Activated CD4-positive, alpha-beta T cell treated with anti-CD3 and anti-CD28 coated beads, Interleukin-2, amount 10 ng/mL, durations not matched to agents 7 days and 5 days (primary cell): ENCODE results near the gene GPR180. TPM values are rescaled to one million over a fixed set of nuclear protein-coding genes. Genes with fewer than 3 reads are reported as not detected.

ENCODE experiments used
- CTCF ChIA-PET: fragments of 350-600 bp; sonication (Branson Sonifier 250); formaldehyde crosslinking; loops from one replicate; lab custom pipeline; 2021; ENCODE audit warnings: antibody characterized with exemption; lab: Charles Lee
- POLR2A ChIA-PET: fragments of 350-600 bp; sonication (Branson Sonifier 250); formaldehyde crosslinking; loops from one replicate; lab custom pipeline; 2021; ENCODE audit warnings: antibody characterized with exemption; lab: Charles Lee
- DNase-seq: peaks from one replicate; pipeline ENCODE4 v3.0.0-alpha.2; 2020
- H3K27ac Mint-ChIP-seq: one replicate; pipeline ENCODE4 v1.8.0; 2021; ENCODE audit warnings: mild to moderate bottlenecking, moderate library complexity, mixed read lengths
- H3K27me3 Mint-ChIP-seq: one replicate; pipeline ENCODE4 v1.8.0; 2021; ENCODE audit warnings: mixed read lengths
- H3K36me3 Mint-ChIP-seq: one replicate; pipeline ENCODE4 v1.8.0; 2021; ENCODE audit warnings: low read depth, mixed read lengths
- H3K4me1 Mint-ChIP-seq: one replicate; pipeline ENCODE4 v1.8.0; 2021; ENCODE audit warnings: mixed read lengths
- H3K4me3 Mint-ChIP-seq: one replicate; pipeline ENCODE4 v1.8.0; 2021; ENCODE audit warnings: mild to moderate bottlenecking, moderate library complexity, mixed read lengths
- H3K9me3 Mint-ChIP-seq: one replicate; pipeline ENCODE4 v1.8.0; 2021; ENCODE audit warnings: mixed read lengths
- total RNA-seq, 2 experiments: library from RNA; stranded (reverse); gene quantifications; one replicate each; pipeline ENCODE4 v1.2.3, GENCODE V29; 2021

Gene GPR180
- 1 to 10 TPM; 6.2 to 6.8 TPM for total RNA-seq

GRCh38 chr13:94601446-94602431, at the start of gene GPR180:
GPR180 (plus strand) TSS chr13:94601857; CDS start chr13:94601928, 71 bp downstream.
- DNase-seq: peak; percentile 95
- peak within 1 kb of the TSS; percentile 87 for H3K27ac Mint-ChIP-seq
- peak within 1 kb of the TSS; percentile 85 for H3K4me3 Mint-ChIP-seq
- peaks cover 42% of the 10 kb centered on the region for H3K4me1 Mint-ChIP-seq
- H3K9me3 Mint-ChIP-seq: peaks cover 10% of the 10 kb centered on the region
- CTCF ChIA-PET: interaction anchor here (1.4 to 1.9 kb wide), 2 partner anchors 10 to 54 kb away, joined by 6 to 7 read pairs; no protein-coding TSS in a partner anchor
- POLR2A ChIA-PET: no interaction called here
- peaks cover 19% of the 10 kb centered on the region for H3K36me3 Mint-ChIP-seq
- no peaks in the 10 kb centered on the region for H3K27me3 Mint-ChIP-seq

- no peak for DNase-seq
- Mint-ChIP-seq H3K4me3 (no peak overlapping the region), H3K27ac (no peak overlapping the region), H3K9me3 (peaks cover 1% of the 10 kb centered on the region), H3K36me3 (peaks cover 3% of the 10 kb centered on the region), H3K4me1 (peaks cover 24% of the 10 kb centered on the region), H3K27me3 (peaks cover 16% of the 10 kb centered on the region)
- ChIA-PET POLR2A (no interaction called here), CTCF (no interaction called here)
Measured at GRCh38 chr13:94552095-94552494, 49.6 kb upstream of the GPR180 start.

- DNase-seq: no peak
- Mint-ChIP-seq H3K27me3 (peaks cover 16% of the 10 kb centered on the region), H3K9me3 (peaks cover 4% of the 10 kb centered on the region), H3K27ac (no peak overlapping the region), H3K4me3 (no peak overlapping the region), H3K36me3 (peaks cover 5% of the 10 kb centered on the region), H3K4me1 (peaks cover 20% of the 10 kb centered on the region)
- POLR2A ChIA-PET: no interaction called here
- CTCF ChIA-PET: interaction anchor here (1.3 to 1.5 kb wide), 2 partner anchors 9 to 31 kb away, joined by 3 read pairs; no protein-coding TSS in a partner anchor
Measured at GRCh38 chr13:94553766-94554165, 47.9 kb upstream of the GPR180 start.

GRCh38 chr13:94556041-94556440, 45.6 kb upstream of the GPR180 start:
- Mint-ChIP-seq H3K36me3 (peaks cover 11% of the 10 kb centered on the region), H3K9me3 (peaks cover 9% of the 10 kb centered on the region), H3K27ac (no peak overlapping the region), H3K4me1 (peaks cover 21% of the 10 kb centered on the region), H3K4me3 (no peak overlapping the region), H3K27me3 (peaks cover 5% of the 10 kb centered on the region)
- ChIA-PET POLR2A (no interaction called here), CTCF (interaction anchor here (0.8 to 1.1 kb wide), 2 partner anchors 11 to 12 kb away, joined by 4 to 6 read pairs; no protein-coding TSS in a partner anchor)
- no peak for DNase-seq

GRCh38 chr13:94556621-94557020, 45.0 kb upstream of the GPR180 start:
- CTCF ChIA-PET: interaction anchor here (1.1 kb wide), 1 partner anchor 11 kb away, joined by 6 read pairs; no protein-coding TSS in a partner anchor
- H3K4me3 Mint-ChIP-seq: no peak overlapping the region

GRCh38 chr13:94557684-94558235, 43.9 kb upstream of the GPR180 start:
- POLR2A ChIA-PET: no interaction called here
- Mint-ChIP-seq H3K36me3 (peaks cover 17% of the 10 kb centered on the region), H3K4me3 (no peak overlapping the region), H3K4me1 (peaks cover 22% of the 10 kb centered on the region), H3K9me3 (peaks cover 9% of the 10 kb centered on the region), H3K27ac (no peak overlapping the region), H3K27me3 (peaks cover under 1% of the 10 kb centered on the region)
- DNase-seq: no peak
- CTCF ChIA-PET: no interaction called here

More at GRCh38 chr13:94556621-94557020, 45.0 kb upstream of the GPR180 start:
- no peak overlapping the region for H3K27ac Mint-ChIP-seq
- H3K36me3 Mint-ChIP-seq: peaks cover 12% of the 10 kb centered on the region
- peaks cover 2% of the 10 kb centered on the region for H3K27me3 Mint-ChIP-seq
- H3K9me3 Mint-ChIP-seq: peaks cover 9% of the 10 kb centered on the region
- POLR2A ChIA-PET: no interaction called here
- peaks cover 22% of the 10 kb centered on the region for H3K4me1 Mint-ChIP-seq
- DNase-seq: no peak

- Mint-ChIP-seq H3K27ac (peak overlapping the region; percentile 21), H3K4me1 (peaks cover 22% of the 10 kb centered on the region), H3K36me3 (peaks cover 20% of the 10 kb centered on the region), H3K4me3 (no peak overlapping the region), H3K27me3 (no peaks in the 10 kb centered on the region), H3K9me3 (peaks cover 9% of the 10 kb centered on the region)
- DNase-seq: peak; percentile 43
- CTCF ChIA-PET: no interaction called here
- POLR2A ChIA-PET: no interaction called here
Measured at GRCh38 chr13:94558716-94559115, 42.9 kb upstream of the GPR180 start.

GRCh38 chr13:94559222-94559795, 42.3 kb upstream of the GPR180 start:
- no peak for DNase-seq
- Mint-ChIP-seq H3K4me1 (peaks cover 22% of the 10 kb centered on the region), H3K9me3 (peaks cover 9% of the 10 kb centered on the region)

GRCh38 chr13:94560116-94560515, 41.5 kb upstream of the GPR180 start:
- Mint-ChIP-seq H3K9me3 (peaks cover 9% of the 10 kb centered on the region), H3K36me3 (peaks cover 20% of the 10 kb centered on the region), H3K4me3 (no peak overlapping the region), H3K27ac (no peak overlapping the region), H3K4me1 (peaks cover 22% of the 10 kb centered on the region), H3K27me3 (no peaks in the 10 kb centered on the region)
- CTCF ChIA-PET: no interaction called here
- DNase-seq: no peak
- POLR2A ChIA-PET: interaction anchor here (0.8 kb wide), 1 partner anchor 18 kb away, joined by 3 read pairs; no protein-coding TSS in a partner anchor

More at GRCh38 chr13:94559222-94559795, 42.3 kb upstream of the GPR180 start:
- H3K36me3 Mint-ChIP-seq: peaks cover 20% of the 10 kb centered on the region
- ChIA-PET CTCF (no interaction called here), POLR2A (no interaction called here)
- no peaks in the 10 kb centered on the region for H3K27me3 Mint-ChIP-seq
- H3K27ac Mint-ChIP-seq: peak overlapping the region; percentile 54
- peak overlapping the region; percentile 3 for H3K4me3 Mint-ChIP-seq

- no peak overlapping the region for H3K27ac Mint-ChIP-seq
- H3K9me3 Mint-ChIP-seq: peaks cover 9% of the 10 kb centered on the region
- DNase-seq: no peak
- H3K27me3 Mint-ChIP-seq: no peaks in the 10 kb centered on the region
- peaks cover 20% of the 10 kb centered on the region for H3K36me3 Mint-ChIP-seq
- no peak overlapping the region for H3K4me3 Mint-ChIP-seq
- CTCF ChIA-PET: interaction anchor here (0.6 to 0.9 kb wide), 3 partner anchors 11 to 130 kb away, joined by 3 read pairs; no protein-coding TSS in a partner anchor
- H3K4me1 Mint-ChIP-seq: peaks cover 22% of the 10 kb centered on the region
- POLR2A ChIA-PET: no interaction called here
Measured at GRCh38 chr13:94561126-94561525, 40.5 kb upstream of the GPR180 start.

GRCh38 chr13:94567581-94567980, 34.1 kb upstream of the GPR180 start:
- no peak overlapping the region for H3K27ac Mint-ChIP-seq
- no peak overlapping the region for H3K4me3 Mint-ChIP-seq
- no peaks in the 10 kb centered on the region for H3K27me3 Mint-ChIP-seq
- POLR2A ChIA-PET: no interaction called here
- DNase-seq: no peak
- no peaks in the 10 kb centered on the region for H3K9me3 Mint-ChIP-seq
- H3K36me3 Mint-ChIP-seq: peaks cover 42% of the 10 kb centered on the region
- H3K4me1 Mint-ChIP-seq: no peaks in the 10 kb centered on the region
- CTCF ChIA-PET: interaction anchor here (0.7 to 1.3 kb wide), 3 partner anchors 11 to 44 kb away, joined by 3 to 6 read pairs (median 5); no protein-coding TSS in a partner anchor

GRCh38 chr13:94568443-94568842, 33.2 kb upstream of the GPR180 start:
- Mint-ChIP-seq H3K4me3 (no peak overlapping the region), H3K27ac (no peak overlapping the region), H3K36me3 (peaks cover 47% of the 10 kb centered on the region), H3K27me3 (no peaks in the 10 kb centered on the region), H3K9me3 (peaks cover under 1% of the 10 kb centered on the region), H3K4me1 (no peaks in the 10 kb centered on the region)
- ChIA-PET POLR2A (no interaction called here), CTCF (interaction anchor here (0.6 kb wide), 1 partner anchor 204 kb away, joined by 5 read pairs; no protein-coding TSS in a partner anchor)
- no peak for DNase-seq
